K562 (cell line): Measurements from ENCODE around the gene ITK. TPM values are rescaled to one million over a fixed set of nuclear protein-coding genes. Genes with fewer than 3 reads are reported as not detected.
A peak's percentile ranks its signal among the peaks of the same experiment; 100 is the strongest.

Source experiments
- BRD4 ChIP-seq: fragments of 200-600 bp; sonication (generic); IDR thresholded peaks from 2 replicates; pipeline ENCODE4 v1.6.1; 2017; ENCODE audit warnings: inconsistent platforms
- CLOCK ChIP-seq: fragments of 250-450 bp; sonication (Bioruptor Pico); IDR thresholded peaks from 2 replicates; pipeline ENCODE4 v1.4.0; 2020; ENCODE audit warnings: mild to moderate bottlenecking, moderate library complexity, borderline replicate concordance
- CREM ChIP-seq: IDR thresholded peaks from 2 replicates; pipeline ENCODE4 v1.6.1; 2014; ENCODE audit warnings: antibody characterized with exemption, low read depth
- DLX4 ChIP-seq: fragments of 250-450 bp; sonication (Bioruptor Pico); IDR thresholded peaks from 2 replicates; pipeline ENCODE4 v1.6.1; 2021; ENCODE audit warnings: mild to moderate bottlenecking
- FOXK1 ChIP-seq: sonication (generic); formaldehyde crosslinking; IDR thresholded peaks from 2 replicates; pipeline ENCODE4 v1.8.0; 2022; ENCODE audit warnings: missing genetic modification reagents, mild to moderate bottlenecking, borderline replicate concordance
- FOXK2 ChIP-seq, 2 experiments: fragments of 450-650 bp; IDR thresholded peaks in 1 of 2; conservative IDR thresholded peaks in 1 of 2; 2 replicates each; pipeline ENCODE4 v1.6.1; 2016; ENCODE audit warnings: low read depth in 2 of 2, mild to moderate bottlenecking in 1 of 2
- KLF16 ChIP-seq: IDR thresholded peaks from 2 replicates; pipeline ENCODE4 v1.6.1; 2016; ENCODE audit warnings: antibody characterized with exemption
- LARP7 ChIP-seq: fragments of 450-650 bp; IDR thresholded peaks from 2 replicates; pipeline ENCODE4 v1.6.1; 2016
- LCOR ChIP-seq: sonication (generic); formaldehyde crosslinking; IDR thresholded peaks from 2 replicates; pipeline ENCODE4 v1.8.0; 2022; ENCODE audit warnings: mild to moderate bottlenecking, missing genetic modification reagents
- OTX1 ChIP-seq: fragments of 450-650 bp; formaldehyde crosslinking; IDR thresholded peaks from 2 replicates; pipeline ENCODE4 v1.4.0; 2022; ENCODE audit warnings: mild to moderate bottlenecking
- PML ChIP-seq: IDR thresholded peaks from 2 replicates; pipeline ENCODE4 v1.6.1; 2012; ENCODE audit warnings: low read length, inconsistent platforms
- PTBP1 ChIP-seq: fragments of 200-400 bp; formaldehyde crosslinking; IDR thresholded peaks from 2 replicates; pipeline ENCODE4 v1.6.1; 2017; ENCODE audit warnings: low read depth, low read length
- RBFOX2 ChIP-seq: fragments of 200-400 bp; formaldehyde crosslinking; IDR thresholded peaks from 2 replicates; pipeline ENCODE4 v1.6.1; 2017; ENCODE audit warnings: low read depth, mild to moderate bottlenecking, low read length, moderate library complexity
- RFX5 ChIP-seq: IDR thresholded peaks from 2 replicates; pipeline ENCODE4 v1.6.1; 2011; ENCODE audit warnings: low read depth, mild to moderate bottlenecking, improper control_type of control experiment, low read length
- SETDB1 ChIP-seq: IDR thresholded peaks from one replicate; pipeline ENCODE4 v1.6.1; 2012; ENCODE audit warnings: low read length, control low read depth, inconsistent platforms
- SIRT6 ChIP-seq: IDR thresholded peaks from one replicate; pipeline ENCODE4 v1.6.1; 2012; ENCODE audit warnings: low read depth, mild to moderate bottlenecking, control low read depth, inconsistent platforms, low read length, moderate library complexity
- SMARCA5 ChIP-seq: fragments of 450-650 bp; IDR thresholded peaks from 2 replicates; pipeline ENCODE4 v1.6.1; 2016
- TAF7 ChIP-seq: fragments of 450-650 bp; IDR thresholded peaks from 2 replicates; pipeline ENCODE4 v1.6.1; 2016; ENCODE audit warnings: missing genetic modification characterization, missing compliant biosample characterization
- XRCC4 ChIP-seq: IDR thresholded peaks from one replicate; pipeline ENCODE4 v1.6.1; 2011; ENCODE audit not compliant: insufficient read depth, insufficient read length; ENCODE audit errors: extremely low read depth
- XRCC5 ChIP-seq: fragments of 200-400 bp; formaldehyde crosslinking; IDR thresholded peaks from 2 replicates; pipeline ENCODE4 v1.6.1; 2017; ENCODE audit warnings: low read depth, mild to moderate bottlenecking, low read length
- YBX1 ChIP-seq: fragments of 450-650 bp; IDR thresholded peaks from 2 replicates; pipeline ENCODE4 v1.7.1; 2016; ENCODE audit warnings: mild to moderate bottlenecking
- ZBTB1 ChIP-seq: sonication (generic); formaldehyde crosslinking; IDR thresholded peaks from 2 replicates; pipeline ENCODE4 v1.8.1; 2023; ENCODE audit warnings: missing genetic modification reagents, low read depth, mild to moderate bottlenecking, borderline replicate concordance
- ZBTB17 ChIP-seq: fragments of 450-650 bp; formaldehyde crosslinking; IDR thresholded peaks from 2 replicates; pipeline ENCODE4 v1.4.0; 2020; ENCODE audit warnings: mild to moderate bottlenecking
- ZNF316 ChIP-seq: fragments of 450-650 bp; IDR thresholded peaks from 2 replicates; pipeline ENCODE4 v1.6.1; 2016
- ZNF583 ChIP-seq: fragments of 250-450 bp; sonication (Bioruptor Pico); IDR thresholded peaks from 2 replicates; pipeline ENCODE4 v1.4.0; 2020
- polyA plus RNA-seq, 8 experiments: library from polyadenylated mRNA; depleted of rRNA in 4 of 8; stranded (reverse) in 5 of 8; unstranded in 3 of 8; fragments of >200 nt; fragmentation: Nextera tagmentation in 2 of 8; fragmentation: Illumina TruSeq in 1 of 8; extraction: Ambion mirVana in 2 of 8; extraction: Trizol in 1 of 8; gene quantifications; 2 replicates each; pipeline versions ENCODE4 v1.2.1 to v1.2.3, GENCODE V29; 2011 to 2014; ENCODE audit warnings: inconsistent platforms in 1 of 8, missing spikeins in 1 of 8
- total RNA-seq, 7 experiments: library from RNA; depleted of rRNA in 6 of 7; stranded (reverse); fragments of >200 nt in 6 of 7; fragmentation: Illumina TruSeq in 2 of 7; extraction: Trizol in 2 of 7; gene quantifications; 2 replicates each; pipeline versions ENCODE4 v1.2.1 to v1.2.3, GENCODE V29; 2011 to 2021; ENCODE audit warnings: low replicate concordance in 1 of 7
- TF ChIP-seq, protein P1 (sequence below), 2 experiments: IDR thresholded peaks in 1 of 2; conservative IDR thresholded peaks in 1 of 2; 2 replicates each; pipeline ENCODE4 v1.6.1; 2016; ENCODE audit warnings: low read depth in 2 of 2, mild to moderate bottlenecking in 1 of 2, missing compliant biosample characterization in 1 of 2, missing genetic modification characterization in 1 of 2, moderate library complexity in 1 of 2

ITK gene
- total and polyA plus RNA-seq, 9 of the 15 experiments (the other 6 are each of a cell fraction or from before 2014, with no cell fraction given), result 0.04 to 0.75 TPM; not detected in 7

DNA sequence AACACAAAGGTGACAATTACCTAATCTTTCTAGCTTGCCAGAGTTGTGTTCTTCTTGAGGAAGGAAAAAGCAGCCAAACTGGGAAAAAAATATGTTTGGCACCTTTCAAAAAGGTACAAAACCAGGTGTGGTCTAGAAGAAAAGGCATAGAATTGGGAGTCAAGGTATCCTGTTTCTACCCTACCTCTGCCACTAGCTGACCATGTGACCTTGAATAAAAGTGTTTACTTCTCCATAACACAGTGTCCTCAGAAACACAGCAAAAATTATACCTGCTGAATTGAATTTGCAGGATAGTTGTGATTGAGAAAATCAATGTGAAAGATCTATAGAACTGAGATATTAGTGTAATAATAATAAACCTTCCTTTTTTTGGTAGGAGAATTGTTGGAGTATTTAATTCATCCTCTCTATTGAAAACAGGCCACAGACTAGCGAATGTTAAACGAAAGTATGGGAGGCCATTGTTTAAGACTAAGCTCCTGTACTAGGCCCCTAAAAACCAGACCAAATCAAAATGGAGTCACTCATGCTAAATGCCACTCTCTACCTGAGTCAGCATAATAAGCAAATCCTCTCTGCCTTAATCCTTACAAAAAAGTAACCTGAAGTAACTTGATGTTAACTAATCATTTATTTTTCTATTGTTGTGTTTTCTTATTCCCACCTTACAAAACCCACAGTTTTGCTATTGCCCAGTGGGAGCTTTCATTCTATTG, 97.8 kb downstream of the ITK start (continued):
- TF ChIP-seq, protein P1, sequence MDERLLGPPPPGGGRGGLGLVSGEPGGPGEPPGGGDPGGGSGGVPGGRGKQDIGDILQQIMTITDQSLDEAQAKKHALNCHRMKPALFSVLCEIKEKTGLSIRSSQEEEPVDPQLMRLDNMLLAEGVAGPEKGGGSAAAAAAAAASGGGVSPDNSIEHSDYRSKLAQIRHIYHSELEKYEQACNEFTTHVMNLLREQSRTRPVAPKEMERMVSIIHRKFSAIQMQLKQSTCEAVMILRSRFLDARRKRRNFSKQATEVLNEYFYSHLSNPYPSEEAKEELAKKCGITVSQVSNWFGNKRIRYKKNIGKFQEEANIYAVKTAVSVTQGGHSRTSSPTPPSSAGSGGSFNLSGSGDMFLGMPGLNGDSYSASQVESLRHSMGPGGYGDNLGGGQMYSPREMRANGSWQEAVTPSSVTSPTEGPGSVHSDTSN (CRISPR knock-in tag; IDR thresholded peaks at IDR 0.05; ENCODE audit: low read depth), result no peak
- TF ChIP-seq, protein P1 (tag; conservative IDR thresholded peaks at IDR 0.05; ENCODE audit: low read depth), result peak; percentile 36; the same call in 1 of the 2 replicates
- TF ChIP-seq ZBTB17 (CRISPR knock-in tag) (peak; percentile 92), RFX5 (no peak), ZNF583 (CRISPR knock-in tag) (peak; percentile 97), DLX4 (CRISPR knock-in tag) (no peak), XRCC5 (no peak), TAF7 (tag) (peak; percentile 72), FOXK1 (no peak), LCOR (no peak), OTX1 (CRISPR knock-in tag) (peak; percentile 53; the same call in 1 of the 2 replicates), ZBTB1 (CRISPR knock-in tag) (no peak), ZNF316 (peak; percentile 77), PML (no peak), RBFOX2 (no peak), KLF16 (no peak), PTBP1 (no peak), FOXK2 (conservative IDR thresholded peaks at IDR 0.05 in 1 of 2, IDR thresholded peaks at IDR 0.05 in 1 of 2; ENCODE audit: low read depth in 2 of 2) (no peak), XRCC4 (no peak), LARP7 (no peak), SMARCA5 (no peak), BRD4 (no peak), YBX1 (no peak), SIRT6 (no peak), SETDB1 (no peak), CLOCK (CRISPR knock-in tag) (0 out of 2 replicates have a peak, but pooled peaks have one; percentile 77), CREM (no peak)
